Muscle of back (tissue), 11 donors: Measurements from ENCODE around the gene TMEM82. TPM values are rescaled to one million over a fixed set of nuclear protein-coding genes. Genes with fewer than 3 reads are reported as not detected.

ENCODE experiments used
- DNase-seq, 3 donors: peaks; one replicate each; pipeline versions ENCODE4 v3.0.0 to v3.0.0-alpha.2; 2013
- polyA plus RNA-seq, 10 donors: library from polyadenylated mRNA; unstranded; fragments of 120-200 nt; gene quantifications; one replicate each; pipeline ENCODE4 v1.2.1, GENCODE V29; 2013; ENCODE audit not compliant: insufficient read length in 10 of 10

The TMEM82 gene
- polyA plus RNA-seq, 10 donors, result not detected

DNA sequence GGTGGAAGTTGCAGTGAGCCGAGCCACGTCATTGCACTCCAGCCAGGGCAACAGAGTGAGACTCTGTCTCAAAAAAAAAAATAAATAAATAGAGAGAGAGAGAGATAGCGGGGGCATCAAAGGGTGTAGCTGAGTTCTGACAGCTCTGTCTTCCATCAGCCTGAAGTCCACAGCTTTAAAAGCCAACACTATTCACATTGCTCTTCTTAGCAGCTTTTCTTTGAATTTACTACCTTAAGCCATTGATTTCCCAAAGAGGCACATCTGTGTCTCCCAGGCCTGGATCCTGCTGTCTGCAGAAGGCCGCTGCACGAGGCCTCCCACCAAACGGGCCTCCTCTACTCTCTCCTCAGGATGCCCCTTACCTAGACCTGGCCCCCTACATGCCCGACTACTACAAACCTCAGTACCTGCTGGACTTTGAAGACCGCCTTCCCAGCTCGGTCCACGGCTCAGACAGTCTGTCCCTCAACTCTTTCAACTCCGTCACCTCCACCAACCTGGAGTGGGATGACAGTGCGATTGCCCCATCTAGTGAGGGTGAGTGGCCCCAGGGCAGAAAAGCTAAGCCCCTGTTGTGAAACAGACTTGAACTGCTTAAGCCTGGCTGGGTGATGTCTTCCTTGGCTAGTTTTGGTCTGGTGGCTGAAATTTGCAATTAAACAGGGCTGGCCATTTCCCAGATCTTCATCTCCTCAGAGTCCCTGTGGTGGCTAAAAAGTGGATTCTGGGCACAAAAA, 22.7 kb upstream of the TMEM82 start:
- no peak for DNase-seq

DNA sequence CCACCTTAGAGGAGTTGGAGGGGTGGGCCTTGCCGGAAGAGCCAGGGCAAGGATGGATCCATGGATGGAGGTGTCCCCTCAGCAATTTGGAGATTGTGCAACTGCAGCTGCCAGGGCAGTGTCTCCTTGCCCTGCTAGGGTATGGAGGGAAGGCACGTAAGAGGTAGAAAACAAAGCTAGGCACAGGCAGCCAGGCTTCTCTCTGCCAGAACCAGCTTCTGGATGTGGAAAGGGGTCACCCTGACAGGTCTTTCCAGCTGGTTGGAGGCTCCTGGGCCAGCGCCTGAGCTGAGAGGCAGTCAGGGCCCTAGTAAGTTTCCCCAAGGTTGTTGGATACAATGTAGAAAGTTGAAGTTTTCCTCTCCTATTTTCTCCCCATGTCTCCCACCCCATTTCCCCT, 21.4 kb upstream of the TMEM82 start:
- no peak for DNase-seq

DNA sequence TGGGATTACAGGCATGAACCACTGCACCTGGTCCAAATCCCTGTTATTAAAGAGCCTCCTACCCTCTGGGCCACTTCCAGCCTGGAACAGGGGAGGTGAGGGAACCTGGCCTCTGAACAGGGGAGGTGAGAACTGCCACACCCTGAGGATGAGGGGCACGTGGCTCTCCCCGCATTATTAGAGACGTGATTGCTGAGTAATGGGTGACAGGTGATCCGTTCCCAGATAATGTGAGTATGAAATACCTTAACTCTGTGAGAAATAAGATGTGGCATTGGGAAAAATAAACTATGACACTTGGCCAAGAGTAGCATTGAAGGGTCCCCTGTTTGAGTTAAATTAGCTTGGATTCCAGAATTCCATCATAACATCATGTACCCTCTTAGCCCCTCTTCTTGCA, 19.9 kb upstream of the TMEM82 start:
- DNase-seq, result no peak

DNA sequence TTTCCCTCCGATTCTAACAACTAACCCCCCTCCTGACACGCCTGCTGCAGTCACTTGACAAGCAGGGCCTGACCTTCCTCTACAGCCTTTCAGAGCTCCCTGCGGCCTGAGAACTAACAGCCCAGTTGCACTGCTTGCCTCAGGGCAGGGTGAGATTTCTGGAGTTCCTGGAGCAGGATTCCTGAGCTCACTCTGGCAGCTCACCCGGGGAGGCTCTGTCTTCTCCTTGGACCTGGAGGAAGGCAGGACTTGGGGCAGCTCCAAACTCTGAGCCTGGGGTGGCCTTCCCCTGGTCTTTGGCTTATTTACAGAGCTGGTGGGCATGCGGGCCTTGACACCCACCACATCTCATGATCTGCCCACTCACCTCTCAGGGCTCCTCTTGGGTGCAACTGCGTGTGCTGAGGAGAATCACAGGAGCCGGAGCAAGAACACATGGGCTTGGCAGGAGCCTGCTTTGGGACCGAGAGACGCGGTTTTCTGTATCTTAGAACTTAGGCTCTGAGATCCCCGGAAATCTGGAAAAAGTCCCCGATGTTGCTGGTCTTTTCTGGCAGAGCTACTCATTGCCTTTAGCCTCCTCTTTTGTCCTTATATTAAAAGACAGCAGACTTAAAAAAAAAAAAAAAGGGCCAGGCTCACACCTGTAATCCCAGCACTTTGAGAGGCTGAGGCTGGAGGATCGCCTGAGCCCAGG, 19.3 kb upstream of the TMEM82 start:
- DNase-seq, result peak in 1 of 3 donors; percentile 71

DNA sequence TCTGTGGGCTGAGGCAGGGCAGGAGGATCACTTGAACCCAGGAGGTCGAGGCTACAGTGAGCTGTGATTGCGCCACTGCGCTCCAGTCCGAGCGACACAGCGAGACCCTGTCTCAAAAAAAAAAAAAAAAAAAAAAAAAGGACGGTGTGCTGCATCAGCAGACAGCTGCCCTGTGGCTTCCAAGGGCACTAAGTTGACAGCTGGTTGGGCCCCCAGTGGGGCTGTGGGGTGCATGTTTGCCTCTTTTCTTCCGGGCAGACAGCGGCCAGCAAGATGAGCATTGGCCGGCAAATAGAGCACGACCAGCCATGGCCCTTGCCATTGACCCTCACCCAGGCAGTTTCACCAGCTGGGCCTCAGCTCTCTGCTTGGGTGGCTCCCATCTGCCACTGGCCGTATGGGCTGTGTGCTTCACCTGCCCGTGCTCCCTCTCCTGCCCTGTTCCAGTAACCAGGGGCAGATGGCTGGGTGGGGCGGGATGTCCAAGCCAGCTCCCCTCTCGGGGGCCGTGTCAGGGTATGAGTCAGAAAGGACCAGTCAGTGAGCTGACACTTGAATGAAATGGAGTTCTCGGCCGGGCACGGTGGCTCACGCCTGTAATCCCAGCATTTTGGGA, 18.6 kb upstream of the TMEM82 start:
- no peak for DNase-seq

DNA sequence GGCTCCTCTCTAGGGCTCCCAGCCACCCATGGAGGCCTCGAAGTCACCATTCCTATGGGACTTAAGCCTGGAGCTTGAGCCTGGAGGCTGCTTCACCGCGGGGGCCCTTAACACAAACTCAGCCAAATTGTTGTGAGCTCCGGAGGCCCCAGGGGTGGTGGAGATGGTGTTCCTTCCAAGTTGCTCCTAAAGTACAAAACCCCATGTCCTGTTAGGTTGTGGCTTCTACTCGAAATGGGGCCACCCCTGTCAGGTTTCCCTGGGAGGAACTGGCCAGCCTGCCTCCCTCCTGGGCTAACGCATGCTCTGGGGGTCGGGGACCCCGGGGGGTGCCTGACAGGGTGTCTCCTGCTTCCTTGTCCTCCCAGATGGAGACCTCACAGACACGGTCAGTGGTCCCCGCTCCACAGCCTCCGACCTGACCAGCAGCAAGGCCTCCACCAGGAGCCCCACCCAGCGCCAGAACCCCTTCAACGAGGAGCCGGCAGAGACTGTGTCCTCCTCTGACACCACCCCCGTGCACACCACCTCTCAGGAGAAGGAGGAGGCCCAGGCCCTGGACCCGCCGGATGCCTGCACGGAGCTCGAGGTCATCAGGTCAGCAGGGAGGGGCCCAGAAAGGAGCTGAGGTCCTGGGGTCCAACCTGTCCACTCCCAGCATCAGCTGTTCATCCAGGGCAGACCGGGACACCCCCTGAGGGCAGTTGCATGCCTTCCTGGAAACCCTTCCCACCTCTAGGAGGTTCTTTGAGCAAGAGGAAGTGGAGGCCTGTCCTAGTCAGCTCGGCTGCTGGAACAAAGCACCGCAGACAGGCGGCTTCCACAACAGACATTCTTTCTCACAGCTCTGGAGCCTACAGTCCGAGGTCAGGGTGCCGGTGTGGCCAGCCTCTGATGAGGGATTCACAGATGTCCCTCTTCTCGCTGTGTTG, 17.1 kb upstream of the TMEM82 start:
- no peak for DNase-seq

DNA sequence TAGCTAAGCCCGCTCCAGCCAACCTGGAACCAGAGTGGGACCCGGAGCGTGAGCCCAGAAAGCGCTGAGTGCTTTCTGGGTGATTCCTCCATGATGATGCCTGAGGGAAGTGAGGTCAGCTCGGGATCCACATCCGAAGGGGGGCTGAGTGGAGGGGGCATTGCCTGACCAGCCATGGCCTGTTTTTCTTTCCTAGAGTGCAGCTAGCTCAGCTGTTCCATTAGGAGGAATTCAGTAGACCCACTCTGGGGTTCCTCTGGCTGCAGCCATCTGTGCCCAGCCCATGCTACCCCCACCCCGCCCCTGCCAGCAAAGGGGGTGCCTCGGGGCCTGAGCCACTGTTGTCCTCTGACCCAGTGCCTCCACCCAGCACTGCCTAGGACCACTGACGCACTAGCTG, 15.8 kb upstream of the TMEM82 start:
- DNase-seq, result no peak

DNA sequence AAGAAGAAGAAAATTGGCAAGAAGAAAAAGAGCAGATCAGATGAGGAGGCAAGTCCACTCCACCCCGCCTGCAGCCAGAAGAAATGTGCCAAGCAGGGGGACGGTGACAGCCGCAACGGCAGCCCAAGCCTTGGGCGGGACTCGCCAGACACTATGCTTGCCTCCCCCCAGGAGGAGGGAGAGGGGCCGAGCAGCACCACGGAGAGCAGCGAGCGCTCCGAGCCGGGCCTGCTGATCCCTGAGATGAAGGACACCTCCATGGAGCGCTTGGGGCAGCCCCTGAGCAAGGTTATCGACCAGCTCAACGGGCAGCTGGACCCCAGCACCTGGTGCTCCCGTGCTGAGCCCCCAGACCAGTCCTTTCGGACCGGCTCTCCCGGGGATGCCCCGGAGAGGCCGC, 15.3 kb upstream of the TMEM82 start:
- no peak for DNase-seq

DNA sequence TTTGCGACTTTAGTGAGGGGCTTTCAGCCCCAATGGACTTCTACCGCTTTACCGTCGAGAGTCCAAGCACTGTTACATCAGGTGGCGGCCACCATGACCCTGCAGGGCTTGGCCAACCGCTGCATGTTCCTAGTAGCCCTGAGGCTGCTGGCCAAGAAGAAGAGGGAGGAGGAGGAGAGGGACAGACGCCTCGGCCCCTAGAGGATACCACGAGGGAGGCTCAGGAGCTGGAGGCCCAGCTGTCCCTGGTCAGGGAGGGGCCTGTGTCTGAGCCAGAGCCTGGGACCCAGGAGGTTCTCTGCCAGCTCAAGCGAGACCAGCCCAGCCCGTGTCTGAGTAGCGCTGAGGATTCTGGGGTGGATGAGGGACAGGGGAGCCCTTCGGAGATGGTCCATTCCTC, 14.9 kb upstream of the TMEM82 start:
- no peak for DNase-seq

DNA sequence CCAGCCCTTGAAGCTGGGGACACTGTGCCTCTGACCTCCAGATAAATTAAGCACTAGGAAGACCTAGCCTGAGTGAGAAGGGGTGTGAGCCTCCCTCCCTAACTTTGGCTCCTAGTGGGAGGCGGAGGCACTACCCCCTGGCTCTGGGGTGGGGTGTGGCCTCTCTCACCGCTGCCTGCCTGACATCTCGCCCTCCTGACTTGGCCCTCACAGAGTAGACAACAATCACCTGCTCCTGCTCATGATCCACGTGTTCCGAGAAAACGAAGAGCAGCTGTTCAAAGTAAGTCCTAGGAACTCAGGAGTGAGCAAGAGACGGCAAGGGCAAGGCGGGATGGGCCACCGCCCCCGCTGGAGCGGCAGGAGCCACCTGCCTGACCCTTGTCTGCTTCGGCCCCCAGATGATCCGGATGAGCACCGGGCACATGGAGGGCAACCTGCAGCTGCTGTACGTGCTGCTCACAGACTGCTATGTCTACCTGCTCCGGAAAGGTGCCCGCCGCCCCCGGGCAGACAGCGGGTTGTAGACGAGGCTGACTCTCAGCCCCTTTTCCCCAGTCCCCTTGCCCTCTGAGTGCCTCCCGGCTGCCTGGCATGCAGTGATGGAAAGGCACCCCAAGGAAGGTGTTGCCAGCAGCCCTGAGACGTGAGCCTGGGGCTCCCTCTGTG, 14.3 kb upstream of the TMEM82 start:
- no peak for DNase-seq

DNA sequence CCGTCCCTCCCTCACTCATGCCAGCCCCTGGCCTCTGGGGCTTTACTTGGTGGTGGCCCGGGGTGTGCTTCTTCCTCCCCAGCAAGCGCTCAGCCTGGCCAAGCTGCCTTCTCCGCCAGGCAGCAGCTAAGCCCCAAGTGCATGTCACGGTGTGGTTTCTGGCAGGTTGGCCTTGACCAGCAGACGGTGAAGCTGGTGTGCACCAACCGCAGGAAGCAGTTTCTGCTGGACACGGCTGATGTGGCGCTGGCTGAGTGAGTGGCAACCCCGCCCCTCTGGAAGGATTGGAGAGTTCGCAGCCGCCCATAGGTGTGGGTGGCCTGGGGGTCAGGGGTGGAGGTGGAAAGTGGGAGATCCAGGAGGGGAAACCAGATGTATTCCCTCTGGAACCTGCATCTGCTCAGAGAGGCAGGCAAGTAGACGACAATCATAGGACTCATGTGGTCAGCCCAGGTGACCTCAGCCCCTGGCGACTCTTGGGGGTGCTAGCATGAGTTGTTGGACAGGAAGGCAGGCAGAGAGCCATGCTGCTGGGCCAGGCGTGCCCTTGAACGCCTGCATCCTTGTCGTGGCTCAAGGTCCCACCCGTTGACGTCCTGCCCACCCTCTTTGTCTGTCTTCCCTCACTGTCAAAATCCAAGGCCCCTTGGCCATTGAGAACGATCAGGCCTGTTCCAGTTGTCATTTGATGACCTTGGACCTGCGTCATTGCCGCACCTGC, 13.2 kb upstream of the TMEM82 start:
- no peak for DNase-seq

DNA sequence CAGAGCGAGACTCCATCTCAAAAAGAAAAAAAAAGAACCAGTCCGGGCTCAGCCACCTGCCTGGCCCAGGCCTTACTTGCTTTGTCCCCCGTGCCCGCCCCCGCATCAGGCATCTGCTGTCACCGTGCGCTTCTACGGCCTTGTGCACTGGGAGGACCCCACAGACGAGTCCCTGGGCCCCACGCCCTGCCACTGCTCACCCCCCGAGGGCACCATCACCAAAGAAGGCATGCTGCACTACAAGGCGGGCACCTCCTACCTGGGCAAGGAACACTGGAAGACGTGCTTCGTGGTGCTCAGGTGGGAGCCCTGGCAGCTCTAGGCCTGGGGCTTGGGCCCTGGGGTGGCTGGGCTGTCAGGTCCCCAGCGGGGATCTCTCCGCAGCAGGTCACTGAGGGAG, 11.9 kb upstream of the TMEM82 start:
- no peak for DNase-seq

DNA sequence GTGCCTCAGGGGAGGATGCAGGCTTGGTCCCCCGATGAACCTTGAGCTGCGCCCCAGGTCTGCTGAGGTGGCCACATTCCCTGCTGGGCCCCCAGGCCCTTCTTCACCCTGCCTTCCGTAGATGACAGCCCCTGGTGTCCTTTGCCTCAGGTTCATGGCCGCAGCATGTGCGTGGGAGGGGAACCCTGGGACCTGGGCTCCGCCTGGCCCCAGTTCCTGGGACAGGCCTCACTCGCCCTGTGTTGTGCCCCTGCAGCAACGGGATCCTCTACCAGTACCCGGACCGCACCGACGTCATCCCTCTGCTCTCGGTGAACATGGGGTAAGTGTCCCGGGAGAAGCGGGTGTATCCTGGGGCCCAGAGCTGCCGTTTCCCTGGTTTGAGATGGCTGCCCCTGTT, 11.4 kb upstream of the TMEM82 start:
- DNase-seq, result no peak

DNA sequence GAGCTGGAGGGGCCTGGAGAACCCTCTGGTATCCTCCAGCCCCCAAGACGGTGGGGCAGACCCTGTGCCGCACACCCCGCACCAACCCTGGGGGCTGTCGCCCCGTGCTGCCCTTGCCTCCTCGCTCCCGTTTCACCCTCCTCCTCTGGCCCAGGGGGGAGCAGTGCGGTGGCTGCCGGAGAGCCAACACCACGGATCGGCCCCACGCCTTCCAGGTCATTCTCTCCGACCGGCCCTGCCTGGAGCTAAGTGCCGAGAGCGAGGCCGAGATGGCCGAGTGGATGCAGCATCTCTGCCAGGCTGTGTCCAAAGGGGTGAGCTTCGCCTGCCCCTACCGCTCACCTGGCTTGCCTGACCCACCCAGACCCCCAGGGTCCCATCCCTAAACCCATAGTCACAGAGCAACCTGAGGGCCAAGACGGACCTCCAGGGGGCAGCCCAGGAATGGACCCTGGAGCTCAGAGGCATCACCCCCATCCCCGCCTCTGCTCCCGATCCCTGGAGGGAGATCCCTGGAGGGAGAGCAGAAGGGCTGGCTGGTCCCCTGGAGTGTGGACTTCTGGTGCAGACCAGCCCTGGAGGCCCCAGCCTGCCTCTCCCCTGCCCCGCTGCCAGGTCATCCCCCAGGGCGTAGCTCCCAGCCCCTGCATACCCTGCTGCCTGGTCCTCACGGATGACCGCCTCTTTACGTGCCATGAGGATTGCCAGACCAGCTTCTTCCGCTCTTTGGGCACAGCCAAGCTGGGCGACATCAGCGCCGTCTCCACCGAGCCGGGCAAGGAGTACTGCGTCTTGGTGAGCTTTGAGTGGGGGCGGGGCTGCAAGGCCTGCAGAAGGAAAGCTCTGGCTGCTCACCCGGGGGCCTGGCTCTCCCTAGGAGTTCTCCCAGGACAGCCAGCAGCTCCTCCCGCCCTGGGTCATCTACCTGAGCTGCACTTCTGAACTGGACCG, 10.3 kb upstream of the TMEM82 start:
- DNase-seq, result no peak

DNA sequence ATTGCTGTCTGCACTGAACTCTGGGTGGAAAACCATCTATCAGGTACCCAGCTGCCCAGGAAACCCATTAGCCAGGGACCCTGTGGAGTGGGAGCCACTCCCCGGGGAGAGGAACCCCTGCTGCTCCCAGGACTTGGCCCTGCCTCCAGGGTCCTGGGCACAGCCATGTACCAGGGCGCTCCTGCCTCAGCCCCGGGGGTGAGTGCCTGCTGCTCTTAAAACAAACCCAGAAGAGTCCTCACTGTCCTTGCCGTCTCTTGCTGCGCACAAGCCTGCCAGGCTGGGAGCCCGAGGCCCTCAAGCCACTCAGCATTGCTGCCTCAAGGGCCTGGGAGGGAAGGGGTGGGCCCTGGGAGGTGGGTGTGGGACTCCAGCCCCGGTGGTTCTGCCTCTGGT, 9.6 kb upstream of the TMEM82 start:
- no peak for DNase-seq

DNA sequence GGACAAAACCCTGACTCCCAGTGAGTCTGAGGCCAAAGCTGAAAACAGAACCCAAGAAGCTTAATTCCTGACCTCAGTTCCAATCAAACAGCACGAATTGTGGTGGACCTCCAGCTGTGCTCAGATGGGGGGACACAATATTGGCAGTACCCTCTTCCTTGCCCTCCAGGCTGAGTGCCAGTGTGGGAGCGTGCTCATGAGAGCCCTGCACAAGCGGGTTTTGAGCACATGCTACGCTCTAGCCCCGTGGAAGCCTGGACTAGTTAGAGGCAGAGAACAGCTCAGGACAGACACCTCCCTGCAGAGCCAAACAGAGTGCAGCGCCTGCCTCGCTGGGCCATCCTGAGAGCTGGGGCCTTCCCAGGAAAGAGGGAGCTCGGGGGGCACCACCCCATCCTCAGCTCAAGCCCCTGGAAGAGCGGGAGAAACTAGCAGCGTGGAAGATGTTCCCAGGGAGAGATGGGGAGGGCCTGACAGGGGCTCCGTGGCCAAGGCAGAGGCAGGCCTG, 9.0 kb upstream of the TMEM82 start:
- no peak for DNase-seq

DNA sequence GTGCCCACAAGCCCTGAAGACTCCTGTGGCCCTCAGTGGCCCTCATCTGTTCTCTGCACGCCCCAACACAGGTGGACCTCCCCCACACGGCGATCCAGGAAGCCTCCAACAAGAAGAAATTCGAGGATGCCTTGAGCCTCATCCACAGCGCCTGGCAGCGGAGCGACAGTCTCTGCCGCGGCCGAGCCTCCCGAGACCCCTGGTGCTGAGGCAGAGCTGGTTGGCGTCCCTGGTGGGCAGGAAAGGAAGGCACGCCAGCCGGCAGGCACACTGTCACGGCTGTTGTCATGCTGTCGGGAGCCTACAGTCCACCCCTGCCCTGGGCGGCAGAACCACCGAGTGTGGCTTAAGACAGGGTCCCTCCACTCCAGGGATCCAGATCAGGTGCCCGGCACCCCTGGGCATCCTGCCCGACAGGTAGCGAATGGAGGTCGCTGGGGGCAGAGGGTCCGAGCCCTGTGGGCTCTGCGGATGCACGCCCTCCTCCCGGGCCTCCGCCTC, 8.5 kb upstream of the TMEM82 start:
- no peak for DNase-seq

DNA sequence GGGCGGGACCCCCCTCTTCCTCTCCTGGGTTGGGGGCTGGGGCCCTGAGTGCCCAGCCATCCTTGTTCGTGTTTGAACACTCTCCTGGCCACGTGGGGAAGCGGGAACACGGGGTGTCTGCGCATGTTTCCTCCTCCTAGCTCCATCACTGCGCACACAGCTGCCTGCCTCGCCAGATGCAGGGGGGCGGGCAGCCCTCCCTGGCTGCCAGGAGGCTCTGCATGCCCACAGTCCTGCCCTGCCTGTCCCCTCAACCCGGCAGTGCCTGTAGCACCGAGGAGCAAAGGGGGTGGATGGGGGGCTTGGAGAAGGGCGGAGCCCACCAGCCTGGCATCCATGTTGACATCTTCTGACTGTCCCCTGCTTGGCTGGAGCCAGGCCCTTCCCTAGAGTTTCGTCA, 8.0 kb upstream of the TMEM82 start:
- no peak for DNase-seq

DNA sequence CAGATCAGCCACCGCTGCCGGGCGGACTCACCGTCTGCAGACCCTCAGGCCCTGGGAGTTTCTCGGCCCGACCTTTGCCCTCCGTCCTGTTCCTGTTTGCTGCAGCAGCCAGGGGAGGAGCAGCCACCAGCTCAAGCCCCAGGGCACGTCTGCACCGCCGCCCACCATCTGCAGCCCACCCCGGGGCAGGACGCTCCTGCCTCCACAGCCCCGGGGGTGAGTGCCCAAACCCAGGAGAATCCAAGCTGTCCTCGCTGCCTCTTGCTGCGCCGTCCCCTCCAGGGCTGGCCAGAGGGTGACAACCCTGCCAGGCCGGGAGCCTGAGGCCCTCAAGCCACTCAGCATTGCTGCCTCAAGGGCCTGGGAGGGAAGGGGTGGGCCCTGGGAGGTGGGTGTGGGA, 7.4 kb upstream of the TMEM82 start:
- no peak for DNase-seq
